Kidney epithelial cell (primary cell): ENCODE measurements around the gene ADAMTS2. TPM values are rescaled to one million over a fixed set of nuclear protein-coding genes. Genes with fewer than 3 reads are reported as not detected.

Experiments
- DNase-seq: peaks from one replicate; pipeline ENCODE4 v3.0.0-alpha.2; 2010; ENCODE audit warnings: low read depth
- H3K27me3 ChIP-seq: 2 replicates; pipeline ENCODE4 v1.6.0; 2011; ENCODE audit warnings: low read length; ENCODE audit not compliant: control insufficient read depth, insufficient read depth
- H3K36me3 ChIP-seq: 2 replicates; pipeline ENCODE4 v1.5.1; 2011; ENCODE audit warnings: low read length; ENCODE audit not compliant: control insufficient read depth, insufficient read depth
- H3K4me3 ChIP-seq: 2 replicates; pipeline ENCODE4 v1.5.1; 2011; ENCODE audit warnings: low read depth, mild to moderate bottlenecking, control low read depth, low read length
- total RNA-seq: library from RNA; depleted of rRNA; stranded (reverse); fragments of >200 nt; gene quantifications from 2 replicates; pipeline ENCODE4 v1.2.3, GENCODE V29; 2015
- TF ChIP-seq, protein P1 (sequence below): IDR thresholded peaks from 2 replicates; pipeline ENCODE4 v1.5.1; 2011; ENCODE audit warnings: mild to moderate bottlenecking, moderate library complexity, low read length, control low read depth, inconsistent platforms; ENCODE audit not compliant: insufficient read depth, poor library complexity, severe bottlenecking

The ADAMTS2 gene
- total RNA-seq, 1 donor from 2014 or later, result 1.8 TPM

DNA sequence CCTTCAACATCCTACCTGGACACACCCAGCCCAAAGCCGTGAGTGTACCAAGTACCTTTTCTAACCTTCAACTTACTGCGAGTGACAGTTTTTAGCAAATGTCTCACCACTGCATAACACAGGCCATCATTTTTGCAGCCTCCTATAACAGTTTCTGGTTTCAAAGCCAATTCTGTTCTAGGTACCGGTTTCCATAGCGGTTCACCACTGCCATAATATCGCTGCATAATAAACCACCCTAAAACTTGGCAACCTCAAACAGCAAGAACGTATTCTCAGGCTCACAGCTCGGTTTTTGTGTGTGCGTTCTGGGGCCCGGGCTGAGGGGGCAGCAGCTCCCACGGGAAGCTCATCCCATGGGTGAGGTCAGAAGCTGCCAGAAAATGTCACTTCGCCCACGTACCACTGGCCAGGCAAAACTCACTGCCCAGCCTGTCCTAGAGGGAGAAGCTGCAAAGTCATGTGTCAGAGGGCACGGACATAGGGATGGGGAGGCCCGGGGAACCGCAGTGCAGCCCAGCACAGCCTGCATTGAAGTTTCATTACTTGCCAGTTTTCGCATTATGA, 15.9 kb upstream of the ADAMTS2 start:
- no peaks in the 10 kb centered on the region for H3K36me3 ChIP-seq
- H3K4me3 ChIP-seq, result no peak overlapping the region
- H3K27me3 ChIP-seq, result no peaks in the 10 kb centered on the region
- TF ChIP-seq, protein P1, sequence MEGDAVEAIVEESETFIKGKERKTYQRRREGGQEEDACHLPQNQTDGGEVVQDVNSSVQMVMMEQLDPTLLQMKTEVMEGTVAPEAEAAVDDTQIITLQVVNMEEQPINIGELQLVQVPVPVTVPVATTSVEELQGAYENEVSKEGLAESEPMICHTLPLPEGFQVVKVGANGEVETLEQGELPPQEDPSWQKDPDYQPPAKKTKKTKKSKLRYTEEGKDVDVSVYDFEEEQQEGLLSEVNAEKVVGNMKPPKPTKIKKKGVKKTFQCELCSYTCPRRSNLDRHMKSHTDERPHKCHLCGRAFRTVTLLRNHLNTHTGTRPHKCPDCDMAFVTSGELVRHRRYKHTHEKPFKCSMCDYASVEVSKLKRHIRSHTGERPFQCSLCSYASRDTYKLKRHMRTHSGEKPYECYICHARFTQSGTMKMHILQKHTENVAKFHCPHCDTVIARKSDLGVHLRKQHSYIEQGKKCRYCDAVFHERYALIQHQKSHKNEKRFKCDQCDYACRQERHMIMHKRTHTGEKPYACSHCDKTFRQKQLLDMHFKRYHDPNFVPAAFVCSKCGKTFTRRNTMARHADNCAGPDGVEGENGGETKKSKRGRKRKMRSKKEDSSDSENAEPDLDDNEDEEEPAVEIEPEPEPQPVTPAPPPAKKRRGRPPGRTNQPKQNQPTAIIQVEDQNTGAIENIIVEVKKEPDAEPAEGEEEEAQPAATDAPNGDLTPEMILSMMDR, result no peak
- no peak for DNase-seq

DNA sequence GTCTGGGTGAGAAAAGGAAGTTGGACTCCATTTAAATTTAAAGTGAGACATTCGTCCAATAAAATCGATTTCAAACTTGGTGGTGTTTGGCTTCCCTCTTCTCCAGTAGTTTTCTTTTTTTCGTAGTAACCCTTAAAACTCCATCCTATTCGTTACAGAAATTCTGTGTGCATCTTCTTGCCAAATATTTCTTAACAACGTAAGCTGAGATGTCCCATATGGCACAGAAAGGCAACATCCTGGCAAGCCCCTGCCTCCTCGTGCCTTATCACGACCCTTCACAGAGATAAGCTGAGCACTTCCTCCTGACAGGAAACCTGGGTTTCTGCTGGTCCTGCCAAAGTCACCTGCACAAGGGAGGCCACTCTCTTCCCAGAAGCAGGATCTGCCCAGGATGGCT, 11.8 kb upstream of the ADAMTS2 start:
- Histone ChIP-seq H3K4me3 (no peak overlapping the region), H3K36me3 (no peaks in the 10 kb centered on the region), H3K27me3 (no peaks in the 10 kb centered on the region)
- TF ChIP-seq, protein P1, result no peak
- DNase-seq, result no peak

DNA sequence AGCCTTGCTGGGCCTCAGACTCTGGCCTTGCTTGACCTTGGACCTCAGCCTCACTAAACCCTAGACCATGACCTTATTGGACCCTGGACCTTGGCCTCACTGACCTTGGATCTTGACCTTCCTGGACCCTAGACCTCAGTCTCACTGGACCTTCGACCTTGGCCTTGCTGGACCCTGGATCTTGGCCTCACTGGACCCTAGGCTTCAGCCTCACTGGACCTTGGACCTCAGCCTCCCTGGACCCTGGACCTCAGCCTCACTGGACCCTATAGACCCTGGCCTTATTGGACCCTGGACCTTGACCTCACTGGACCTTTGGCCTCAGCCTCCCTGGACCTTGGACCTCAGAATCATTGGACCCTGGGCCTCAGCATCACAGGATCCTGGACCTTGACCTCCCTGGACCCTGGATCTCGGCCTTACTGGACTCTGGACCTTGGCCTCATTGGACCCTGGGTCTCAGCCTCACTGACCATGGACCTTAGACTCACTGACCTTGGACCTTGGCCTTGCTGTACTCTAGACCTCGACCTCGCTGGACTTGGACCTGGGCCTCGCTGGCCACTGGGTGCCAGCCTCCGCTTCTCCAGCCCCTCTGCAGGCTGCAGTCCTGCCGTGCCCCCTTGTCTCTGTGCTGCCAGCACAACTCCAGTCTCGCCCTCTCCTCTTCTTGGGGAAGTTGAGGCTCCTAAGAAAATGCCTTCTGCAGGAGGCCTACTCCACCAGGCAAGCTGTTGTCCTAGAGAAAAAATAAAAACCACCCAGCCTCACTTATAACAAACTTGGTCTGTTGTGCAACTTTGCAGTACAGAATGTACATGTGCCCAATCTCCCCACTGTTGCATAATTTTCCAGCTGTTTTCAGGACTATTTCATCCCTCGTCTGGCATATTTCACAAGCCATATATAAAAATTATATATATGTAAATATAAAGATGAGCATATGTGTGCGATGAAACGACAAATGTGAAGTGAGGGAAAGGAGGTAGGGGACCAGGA, 11.0 kb upstream of the ADAMTS2 start:
- H3K27me3 ChIP-seq, result no peaks in the 10 kb centered on the region
- DNase-seq, result no peak
- TF ChIP-seq, protein P1, result no peak
- no peaks in the 10 kb centered on the region for H3K36me3 ChIP-seq
- no peak overlapping the region for H3K4me3 ChIP-seq

DNA sequence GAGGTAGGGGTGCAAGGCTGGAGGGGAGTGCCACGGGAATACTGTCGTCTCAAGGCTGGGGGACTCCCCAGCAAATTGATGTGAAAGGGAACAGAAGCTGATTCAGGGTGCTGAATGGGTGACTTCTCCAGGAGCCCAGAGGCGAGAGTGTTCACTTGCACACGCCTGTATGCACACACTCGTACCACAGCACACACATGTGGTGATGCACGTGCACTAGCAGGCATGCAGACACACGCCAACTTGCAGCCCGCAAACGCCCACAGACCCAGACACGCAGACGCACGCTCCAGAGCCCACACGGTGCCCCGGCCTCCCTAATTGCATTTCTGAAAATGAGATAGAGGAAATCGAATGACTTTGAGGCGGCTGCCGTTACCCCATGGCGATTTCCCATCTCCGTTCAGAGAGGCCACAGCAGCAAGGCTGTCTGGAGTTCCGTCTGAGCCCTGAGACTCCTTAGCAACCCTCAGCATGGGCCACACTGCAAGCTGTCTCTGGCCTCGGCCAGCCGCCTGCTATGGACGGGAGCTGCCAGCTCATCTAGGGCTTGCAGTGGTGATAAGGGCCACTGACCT, 9.1 kb upstream of the ADAMTS2 start:
- DNase-seq, result no peak
- H3K4me3 ChIP-seq, result no peak overlapping the region
- TF ChIP-seq, protein P1, result no peak
- no peaks in the 10 kb centered on the region for H3K27me3 ChIP-seq
- H3K36me3 ChIP-seq, result no peaks in the 10 kb centered on the region

DNA sequence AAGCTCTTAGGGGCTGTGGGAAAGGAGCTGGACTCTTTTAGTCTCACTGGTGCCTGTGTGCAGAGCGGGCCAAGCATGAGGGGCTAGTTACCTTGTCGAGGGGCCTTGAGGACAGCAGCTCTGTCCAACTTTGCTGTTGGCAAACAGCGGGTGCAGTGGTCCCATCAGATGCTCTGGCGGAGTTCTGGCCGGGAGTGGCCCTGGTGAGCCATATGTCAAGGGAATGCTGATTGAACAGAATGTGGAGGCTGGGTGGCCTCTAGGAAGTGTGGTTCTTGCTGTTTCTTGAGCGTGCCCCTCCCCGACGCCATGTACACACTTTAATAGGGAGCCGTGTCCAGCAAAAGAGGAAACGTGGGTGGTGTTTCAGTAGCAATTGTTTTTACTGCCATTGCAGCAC, 3.6 kb upstream of the ADAMTS2 start:
- no peaks in the 10 kb centered on the region for H3K36me3 ChIP-seq
- TF ChIP-seq, protein P1, result no peak
- H3K4me3 ChIP-seq, result no peak overlapping the region
- H3K27me3 ChIP-seq, result peaks cover 23% of the 10 kb centered on the region
- DNase-seq, result no peak
